Measurements from ENCODE around the gene FANCC.
"Not testable (repeated sequence)": the region's sequence is repeated elsewhere in the genome, so short reads cannot be mapped to it uniquely, and the experiment has no call there.

FANCC gene

DNA sequence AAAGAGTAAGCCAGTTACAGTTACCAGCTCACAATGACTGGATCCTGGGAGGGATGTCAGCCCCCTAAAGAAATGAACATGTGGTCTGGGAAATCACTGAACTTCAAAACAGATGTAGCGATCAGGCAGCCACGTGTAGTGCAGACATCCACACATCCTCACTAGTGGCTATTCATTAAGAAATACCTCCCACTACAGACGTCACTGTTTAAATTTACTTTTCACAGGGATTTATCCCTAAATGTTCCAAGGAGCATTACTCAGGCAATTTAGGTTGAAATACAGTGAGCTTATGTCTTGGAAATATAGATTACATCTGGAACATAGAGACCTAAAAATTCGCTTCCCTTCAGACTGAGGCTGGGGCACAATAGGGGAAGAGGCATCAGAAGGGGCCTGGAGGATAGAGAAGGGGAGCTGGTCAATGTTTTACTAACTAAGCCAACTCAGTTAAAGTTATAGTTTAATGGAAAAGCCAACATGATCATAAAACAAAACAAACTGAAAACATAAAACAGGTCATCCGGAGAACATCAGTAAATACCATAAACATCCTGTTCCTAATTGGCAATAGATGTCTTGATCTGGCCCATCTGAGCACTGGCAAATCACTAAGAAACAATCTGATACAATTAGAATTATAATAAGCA lies 92.3 kb downstream of the FANCC start:
- no peak for DNase-seq

- no peak for DNase-seq
Measured at GRCh38 chr9:95224376-95225019, 93.0 kb downstream of the FANCC start.

DNA sequence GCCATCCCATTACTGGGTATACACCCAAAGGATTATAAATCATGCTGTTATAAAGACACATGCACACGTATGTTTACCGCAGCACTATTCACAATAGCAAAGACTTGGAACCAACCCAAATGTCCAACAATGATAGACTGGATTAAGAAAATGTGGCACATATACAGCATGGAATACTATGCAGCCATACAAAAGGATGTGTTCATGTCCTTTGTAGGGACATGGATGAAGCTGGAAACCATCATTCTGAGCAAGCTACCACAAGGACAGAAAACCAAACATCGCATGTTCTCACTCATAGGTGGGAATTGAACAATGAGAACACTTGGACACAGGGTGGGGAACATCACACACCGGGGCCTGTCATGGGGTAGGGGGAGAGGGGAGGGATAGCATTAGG lies 97.2 kb downstream of the FANCC start:
- DNase-seq, result not testable (repeated sequence)

GRCh38 chr9:95218773-95219172 lies 98.7 kb downstream of the FANCC start:
- no peak for DNase-seq

GRCh38 chr9:95217936-95218335 lies 99.6 kb downstream of the FANCC start:
- DNase-seq, result no peak

DNA sequence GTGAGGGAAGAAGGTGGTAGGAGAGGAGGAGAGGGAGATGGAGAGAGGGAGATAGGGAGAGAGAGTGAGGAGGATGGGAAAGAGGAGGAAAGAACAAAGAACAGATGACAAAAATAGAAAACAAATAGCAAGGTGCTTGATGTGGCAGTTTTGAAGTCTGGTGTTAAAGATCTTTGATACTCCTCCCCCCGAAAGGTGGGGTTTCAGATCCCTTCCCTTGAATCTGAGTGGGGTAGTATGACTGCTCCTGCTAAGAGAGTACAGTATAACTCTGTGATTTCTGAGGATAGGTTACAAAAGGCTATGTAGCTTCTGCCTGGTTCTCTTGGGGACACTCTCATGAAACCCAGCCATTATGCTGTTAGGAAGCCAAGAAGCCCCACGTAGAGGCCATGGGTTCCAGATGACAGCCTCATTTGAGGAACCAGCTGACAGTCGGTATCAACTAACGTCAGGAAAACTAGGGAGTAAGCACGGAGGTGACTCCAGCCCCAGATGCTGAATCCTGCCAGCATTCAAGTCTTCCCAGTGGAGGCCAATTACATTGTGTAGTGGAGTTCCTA lies 102.1 kb downstream of the FANCC start:
- DNase-seq, result no peak

DNA sequence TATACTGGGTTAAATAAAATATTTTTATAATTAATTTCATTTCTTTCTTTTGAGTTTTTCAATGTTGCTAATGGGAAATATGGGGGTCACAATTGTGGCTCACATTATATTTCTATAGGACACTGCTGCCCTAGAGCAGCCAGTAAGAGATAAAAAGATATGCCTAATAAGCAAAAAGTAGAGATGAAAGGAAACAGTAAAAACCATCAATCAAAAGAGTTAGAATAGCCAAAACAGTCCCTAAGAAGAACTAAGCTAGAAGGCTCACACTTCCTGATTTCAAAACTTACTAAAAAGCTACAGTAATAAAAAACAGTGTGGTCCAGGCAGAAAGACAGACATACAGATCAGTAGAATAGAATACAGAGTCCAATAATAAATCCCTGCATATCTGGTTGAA lies 104.4 kb downstream of the FANCC start:
- DNase-seq, result no peak

DNA sequence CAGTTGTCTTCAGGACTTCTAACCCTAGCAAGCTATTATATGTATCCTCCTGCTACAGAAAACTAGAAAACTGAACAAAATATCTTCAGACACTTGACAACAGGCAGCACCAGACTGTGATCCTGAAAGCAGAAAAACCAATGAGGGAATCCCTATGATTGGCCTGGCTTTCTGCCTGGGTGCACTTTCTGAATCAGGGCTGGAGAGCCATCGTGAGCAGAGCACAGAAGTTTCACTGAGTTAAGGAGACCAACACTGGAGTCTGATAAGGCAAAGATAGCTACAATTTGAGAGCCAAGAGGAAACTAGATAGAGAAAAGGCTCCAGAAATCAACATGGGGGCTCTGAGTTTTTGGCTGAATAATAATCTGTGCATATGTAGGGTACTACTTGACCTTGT lies 106.5 kb downstream of the FANCC start:
- no peak for DNase-seq

- DNase-seq, result no peak
Measured at GRCh38 chr9:95207403-95207802, 110.1 kb downstream of the FANCC start.

- DNase-seq, result no peak
Measured at GRCh38 chr9:95206143-95206542, 111.4 kb downstream of the FANCC start.

DNA sequence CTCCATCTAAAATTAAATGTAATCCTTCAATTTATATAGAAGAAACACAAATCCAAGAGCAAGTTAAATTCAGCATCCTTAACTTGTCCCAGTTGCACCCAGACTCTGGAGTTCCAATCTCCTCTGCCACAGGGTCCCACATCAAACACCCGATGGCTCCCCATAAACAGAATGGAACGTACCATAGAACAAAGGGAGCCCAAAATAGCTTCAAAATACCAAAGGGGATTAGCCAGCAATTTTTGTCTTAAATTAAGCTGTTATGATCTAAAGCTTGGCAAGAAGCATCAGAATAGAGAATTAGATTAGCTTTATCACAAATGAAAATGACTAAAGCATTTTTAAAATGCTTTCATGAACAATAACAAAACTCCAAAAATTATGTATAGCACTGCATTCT lies 112.8 kb downstream of the FANCC start:
- DNase-seq, result no peak

GRCh38 chr9:95204310-95204709 lies 113.2 kb downstream of the FANCC start:
- no peak for DNase-seq

DNA sequence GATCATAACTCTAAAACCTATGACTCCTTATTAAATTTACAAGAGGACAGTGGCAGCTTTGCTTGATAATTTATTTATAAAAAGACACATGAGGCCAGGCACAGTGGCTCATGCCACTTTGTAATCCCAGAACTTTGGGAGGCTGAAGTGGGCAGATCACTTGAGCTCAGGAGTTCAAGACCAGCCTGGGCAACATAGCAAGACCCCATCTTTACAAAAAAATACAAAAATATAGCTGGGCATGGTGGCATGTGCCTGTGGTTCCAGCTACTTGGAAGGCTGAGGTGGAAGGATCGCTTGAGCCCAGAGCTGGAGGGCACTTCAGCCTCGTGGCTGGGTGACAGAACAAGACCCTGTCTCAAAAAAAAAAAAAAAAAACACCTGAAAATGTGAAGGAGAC lies 114.5 kb downstream of the FANCC start:
- DNase-seq, result not testable (repeated sequence)

- no peak for DNase-seq
Measured at GRCh38 chr9:95202076-95202681, 115.3 kb downstream of the FANCC start.

DNA sequence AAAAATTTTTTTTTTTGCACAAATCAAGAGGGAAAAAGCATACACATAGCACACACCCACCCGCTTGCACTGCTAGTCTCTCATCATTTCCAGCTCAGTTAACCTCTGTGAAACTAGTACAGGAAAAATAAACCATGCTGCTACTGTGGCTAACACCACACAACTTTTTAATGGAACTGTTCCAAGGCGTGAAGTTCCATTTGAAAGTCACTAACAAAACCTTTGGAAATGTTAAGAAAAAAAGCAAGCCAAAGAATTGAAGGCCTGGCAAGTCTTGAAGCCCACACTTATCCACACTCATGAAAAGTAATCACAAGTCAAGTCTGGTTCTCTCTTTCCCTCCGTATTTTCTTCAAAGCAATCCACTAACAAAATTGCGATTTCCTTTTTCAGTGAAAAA lies 116.3 kb downstream of the FANCC start:
- no peak for DNase-seq

GRCh38 chr9:95197692-95198271 lies 119.7 kb downstream of the FANCC start:
- no peak for DNase-seq

DNA sequence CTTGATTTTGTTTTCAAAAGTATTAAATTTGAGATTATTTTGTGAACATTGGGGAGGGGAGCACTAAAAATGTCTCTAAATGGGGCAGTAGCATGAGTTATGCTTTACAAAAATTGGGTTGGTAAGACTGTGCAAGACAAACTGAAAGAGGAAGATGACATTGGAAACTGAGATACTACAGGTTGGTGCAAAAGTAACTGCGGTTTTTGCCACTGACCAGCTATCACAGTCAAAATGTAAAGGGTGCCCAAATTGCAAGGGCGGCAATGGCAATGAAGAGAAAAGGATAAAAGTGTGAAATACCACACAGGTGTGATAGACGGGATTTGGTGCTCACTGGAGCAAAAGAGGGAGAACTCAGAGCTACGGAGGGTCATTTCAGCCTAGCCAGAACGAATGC lies 124.0 kb downstream of the FANCC start:
- DNase-seq, result no peak

DNA sequence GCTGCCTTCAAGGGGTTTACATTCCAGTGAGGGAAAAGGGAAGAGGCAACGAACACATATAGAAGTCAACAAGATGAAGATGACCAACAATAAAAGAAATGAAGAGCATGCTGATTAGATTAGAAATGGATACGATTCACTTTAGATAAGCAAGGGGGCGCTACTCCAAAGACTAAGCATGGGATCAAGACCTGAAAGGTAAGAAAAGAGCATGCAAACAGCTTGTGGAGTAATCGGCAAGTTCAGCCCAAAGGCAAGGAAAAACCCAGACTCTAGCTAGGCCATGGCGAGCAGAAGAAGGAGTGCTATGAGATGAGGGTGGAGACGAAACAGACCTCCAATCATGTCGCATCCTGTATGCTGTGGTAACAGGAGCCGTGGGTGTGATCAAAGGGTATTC lies 124.4 kb downstream of the FANCC start:
- no peak for DNase-seq

GRCh38 chr9:95192631-95193030 lies 124.9 kb downstream of the FANCC start:
- DNase-seq, result no peak

DNA sequence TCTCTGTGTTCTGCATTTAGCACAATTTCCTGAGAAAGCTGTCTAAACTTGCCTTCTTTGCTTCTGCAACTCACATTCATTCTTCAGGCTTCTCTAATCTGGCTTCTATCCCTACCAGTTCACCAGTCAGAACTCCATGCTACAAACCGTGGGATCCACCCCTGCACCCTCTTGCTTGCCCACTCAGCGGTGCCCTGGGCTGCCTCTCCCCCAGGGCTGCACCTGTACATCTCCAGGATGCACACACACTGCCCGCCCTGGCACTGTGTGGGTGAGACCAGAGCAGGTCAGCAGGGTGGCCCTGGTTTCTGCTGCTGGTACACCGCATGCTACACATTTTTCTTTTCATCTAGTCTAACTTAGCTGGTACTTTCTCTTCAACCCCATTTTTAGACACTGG lies 127.1 kb downstream of the FANCC start:
- DNase-seq, result no peak

DNA sequence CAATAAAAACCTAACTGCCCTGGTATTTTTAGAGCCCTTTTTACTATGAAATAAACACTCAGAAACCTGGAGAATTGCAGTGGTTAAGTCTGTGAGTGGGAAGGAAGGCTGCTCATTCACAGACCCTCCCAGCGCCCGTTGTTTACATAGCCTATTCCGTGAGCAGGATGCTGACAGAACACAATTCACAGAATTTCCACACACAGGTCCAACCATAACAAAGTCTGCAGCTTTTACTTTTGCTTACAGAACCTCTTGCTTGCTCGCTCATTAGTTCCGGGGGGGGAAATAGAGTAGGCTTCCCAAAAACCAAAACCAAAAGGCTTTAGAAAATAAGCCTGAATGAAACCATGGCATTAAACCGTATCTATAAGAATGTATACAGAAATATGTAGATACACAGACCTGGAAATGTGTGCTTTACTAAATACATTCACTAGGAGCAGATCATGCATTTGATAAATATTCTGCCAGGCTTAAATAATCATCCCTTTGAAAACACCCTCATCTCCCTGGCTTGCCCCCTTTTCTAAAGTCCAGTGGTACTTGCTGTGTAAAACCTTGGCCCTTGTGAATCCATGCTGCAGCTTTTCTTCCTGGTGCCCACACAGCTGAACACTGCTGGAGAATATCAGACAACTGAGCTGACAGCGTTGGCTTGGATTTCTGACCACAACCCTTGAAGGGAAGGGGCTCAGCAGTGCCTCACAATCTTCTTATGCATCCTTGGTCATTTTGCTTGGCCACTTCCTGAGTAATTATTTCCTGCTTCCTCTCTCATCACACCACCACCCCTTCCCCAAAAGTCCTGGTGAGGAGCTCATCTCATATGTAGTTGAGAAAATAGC lies 128.0 kb downstream of the FANCC start:
- no peak for DNase-seq

DNA sequence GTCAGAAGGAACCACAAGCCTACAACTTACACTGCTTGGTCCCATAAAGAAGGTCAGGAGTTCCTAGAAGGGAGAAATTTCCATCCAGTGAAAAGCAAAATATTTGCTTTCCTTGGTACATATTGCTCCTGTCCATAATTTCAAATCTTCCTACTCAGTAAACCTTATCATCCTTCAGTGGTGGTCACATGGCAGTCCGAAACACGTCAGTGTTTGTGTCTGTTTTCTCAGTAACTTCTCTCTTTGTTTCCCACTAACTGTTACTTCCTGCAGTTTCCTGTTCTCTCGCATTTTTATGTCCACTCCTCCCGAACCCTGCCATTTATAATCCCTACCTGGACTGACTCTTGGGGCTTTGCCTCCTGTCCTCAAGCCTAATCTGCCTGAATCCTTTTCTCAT lies 129.1 kb downstream of the FANCC start:
- no peak for DNase-seq

- DNase-seq, result no peak
Measured at GRCh38 chr9:95185956-95186355, 131.6 kb downstream of the FANCC start.

Data from RPMI8226 (cell line).